ENCODE results near the gene MAPK10.

MAPK10 gene

DNA sequence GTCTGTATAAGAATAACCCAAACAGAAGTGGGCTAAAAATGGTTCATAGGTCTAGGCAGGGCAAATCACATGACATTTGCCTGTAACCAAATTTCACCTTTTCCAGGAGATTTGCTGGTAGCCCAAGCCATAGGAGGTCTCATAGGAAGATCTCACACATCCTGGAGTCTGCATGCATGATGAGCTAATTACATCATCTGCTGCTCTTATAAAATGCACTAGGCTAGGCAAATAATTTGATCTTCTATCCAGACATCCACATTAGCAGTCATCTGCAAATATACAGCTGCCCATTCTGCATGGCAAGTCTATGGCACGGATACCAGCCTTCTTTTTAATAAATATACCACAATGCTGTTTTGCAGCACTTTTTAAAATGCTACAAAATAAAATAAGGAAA is 87.2 kb downstream of the MAPK10 start:
- no peak for DNase-seq

DNA sequence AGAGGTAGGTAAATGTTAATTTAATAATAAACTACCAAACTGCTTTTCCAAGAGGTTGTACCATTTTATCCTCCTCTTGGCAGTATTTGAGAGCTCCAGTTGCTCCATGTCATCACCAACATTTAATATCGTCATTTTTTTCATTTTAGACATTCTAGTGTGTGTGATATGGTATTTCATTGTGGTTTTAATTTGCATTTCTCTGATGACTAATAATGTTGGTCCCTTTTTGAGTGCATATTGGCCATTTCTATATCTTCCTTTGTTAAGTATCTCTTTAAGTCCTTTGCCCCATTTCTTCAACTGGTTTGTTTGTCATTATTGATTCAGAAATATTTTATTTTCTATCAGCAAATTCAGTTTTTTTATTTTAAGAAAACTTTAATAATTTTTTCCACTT is 88.8 kb downstream of the MAPK10 start:
- no peak for DNase-seq

DNA sequence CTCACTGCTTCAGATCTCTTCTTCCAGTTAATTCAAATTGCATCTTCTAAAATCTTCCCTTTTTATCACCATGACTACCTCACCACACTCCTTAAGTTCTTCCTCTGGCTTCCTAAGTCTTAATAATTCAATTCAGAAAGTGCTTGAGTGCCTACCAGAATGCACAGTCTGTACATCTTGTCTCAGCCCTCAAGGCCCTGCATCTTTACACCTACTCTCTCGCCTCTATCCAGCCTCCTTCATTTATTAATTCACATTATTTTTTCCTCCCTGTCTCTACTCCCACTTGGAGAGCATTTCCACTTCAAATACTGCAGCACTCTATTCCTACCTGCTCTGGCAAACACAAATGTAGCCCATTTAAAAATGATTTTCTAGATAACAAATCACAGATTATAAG is 90.5 kb downstream of the MAPK10 start:
- DNase-seq: no peak

DNA sequence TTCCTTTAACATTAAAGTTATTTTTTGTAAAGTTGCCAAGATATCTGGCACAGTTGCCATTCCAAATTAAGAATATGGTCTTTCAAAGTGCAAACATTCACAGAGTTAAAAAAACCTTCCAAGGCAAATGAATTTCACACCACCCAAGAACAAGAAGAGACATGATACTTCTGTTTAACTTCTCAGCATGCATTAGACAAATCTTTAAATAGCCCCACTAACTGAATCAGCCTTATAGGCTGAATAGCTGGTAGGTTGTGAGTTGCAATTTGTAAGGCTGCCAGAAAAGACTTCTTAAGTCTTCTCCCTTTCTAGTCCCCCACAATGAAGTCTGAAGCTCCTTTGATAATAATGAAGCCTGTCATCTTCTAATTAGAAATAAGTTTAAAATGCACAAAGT is 95.6 kb downstream of the MAPK10 start:
- DNase-seq: no peak

DNA sequence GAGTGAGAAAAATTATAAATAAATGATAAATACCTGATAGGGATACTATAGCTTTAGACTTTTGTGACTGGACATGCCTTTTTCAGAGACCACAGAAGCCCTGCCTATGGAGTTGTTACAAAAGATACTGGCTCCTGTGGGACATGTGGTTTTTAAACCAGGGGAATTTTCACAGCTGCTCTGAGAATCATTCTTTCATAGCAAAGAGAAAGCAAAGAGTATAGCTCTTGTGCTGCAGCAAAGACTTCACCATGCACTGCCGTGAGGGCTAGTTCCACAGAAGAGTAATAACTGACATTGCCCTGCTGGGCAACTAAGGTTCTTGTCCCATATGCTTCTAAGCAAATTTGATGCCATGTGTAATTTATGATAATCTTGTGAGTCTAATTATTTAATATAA is 98.2 kb downstream of the MAPK10 start:
- no peak for DNase-seq

DNA sequence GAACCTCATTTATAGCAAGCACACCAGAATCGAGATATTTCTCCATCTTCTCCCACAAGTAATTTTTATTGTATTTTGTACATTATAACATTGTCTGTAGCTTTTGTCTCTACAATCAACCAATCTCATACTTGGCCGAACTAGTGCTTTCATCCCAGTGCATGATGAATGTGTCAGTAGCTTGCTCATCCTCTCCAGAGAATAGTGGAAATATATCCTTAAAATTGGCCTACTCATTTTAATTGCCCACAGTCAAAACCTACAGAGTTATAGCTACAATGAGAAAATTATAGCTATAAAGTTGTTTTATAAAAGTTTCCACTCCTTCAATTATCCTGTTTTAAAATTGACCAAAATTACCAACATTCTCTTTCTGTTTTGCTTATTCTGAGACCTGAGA is 103.8 kb downstream of the MAPK10 start:
- DNase-seq: no peak

DNA sequence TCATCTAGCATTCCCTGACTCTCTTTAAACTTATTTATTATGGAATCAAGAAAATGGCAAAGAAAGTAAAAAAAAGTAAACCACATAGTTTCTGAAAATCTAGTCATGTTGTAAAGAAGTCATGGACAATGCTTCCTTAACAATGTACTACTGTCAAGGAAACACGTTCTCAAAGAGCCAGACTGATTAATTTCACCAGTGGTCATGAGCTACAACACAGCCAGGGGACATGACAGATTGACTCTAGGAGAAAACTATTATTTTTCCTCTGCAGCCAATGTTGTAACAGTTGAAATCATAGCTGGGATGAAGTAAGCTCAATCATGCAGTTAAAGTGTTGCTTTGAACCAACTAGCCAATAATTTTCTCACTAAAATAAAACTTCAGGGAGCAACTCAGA is 109.2 kb downstream of the MAPK10 start:
- no peak for DNase-seq

DNA sequence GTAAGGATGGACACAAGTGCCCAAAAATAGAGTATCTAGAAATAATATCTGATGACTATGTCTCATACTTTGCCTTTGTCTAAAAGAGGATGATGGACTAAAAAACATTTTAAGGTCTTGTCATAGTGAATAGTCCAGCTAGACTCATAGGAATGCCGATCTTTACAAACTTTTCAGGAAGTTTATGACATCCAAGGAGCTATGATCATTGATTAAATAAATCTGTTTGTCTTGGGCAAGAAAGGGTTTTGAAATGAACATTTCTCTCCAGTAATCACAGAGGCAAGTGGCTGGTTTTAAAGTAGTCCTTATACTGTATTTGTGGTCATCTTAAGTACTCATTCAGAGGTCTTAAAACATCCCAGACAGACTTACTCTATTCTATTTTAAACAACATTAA is 109.8 kb downstream of the MAPK10 start:
- DNase-seq: no peak

DNA sequence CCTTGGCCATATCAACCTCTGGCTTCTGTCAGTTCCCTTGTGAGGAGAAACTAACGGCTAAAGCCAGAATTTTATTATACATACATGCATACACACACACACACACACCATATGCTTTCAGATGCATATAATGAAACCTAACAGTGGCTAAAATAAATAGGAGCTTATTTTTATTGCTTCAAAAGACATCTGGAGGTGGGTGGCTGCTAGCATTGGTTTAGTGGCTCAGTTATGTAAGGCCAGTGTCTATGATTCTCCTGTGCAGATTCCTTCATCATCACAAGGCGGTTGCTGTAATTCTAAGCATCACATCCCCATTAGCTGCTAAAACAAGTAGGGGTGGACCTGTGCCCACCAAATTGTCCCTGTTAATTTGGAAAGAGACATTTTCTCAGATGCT is 110.8 kb downstream of the MAPK10 start:
- DNase-seq: no peak

DNA sequence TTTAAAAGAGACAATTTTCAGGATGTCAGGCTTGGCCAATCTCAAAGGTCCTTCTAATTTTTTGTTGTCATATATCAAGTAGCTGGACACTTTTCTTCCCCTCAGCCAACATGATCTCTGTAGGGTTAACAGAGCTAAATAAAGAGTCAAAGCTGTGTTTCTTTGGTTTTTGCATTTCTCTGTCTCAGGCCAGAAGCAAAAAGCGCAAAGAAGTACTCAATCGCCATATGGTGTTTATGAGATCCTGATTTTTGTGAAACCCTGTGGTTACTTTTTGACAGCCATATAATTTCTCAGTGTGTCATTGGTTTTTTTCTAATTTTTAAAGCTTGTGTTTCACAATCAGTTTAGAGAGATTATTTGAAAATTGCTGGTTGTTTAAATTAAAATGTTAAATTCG is 111.9 kb downstream of the MAPK10 start:
- DNase-seq: no peak

DNA sequence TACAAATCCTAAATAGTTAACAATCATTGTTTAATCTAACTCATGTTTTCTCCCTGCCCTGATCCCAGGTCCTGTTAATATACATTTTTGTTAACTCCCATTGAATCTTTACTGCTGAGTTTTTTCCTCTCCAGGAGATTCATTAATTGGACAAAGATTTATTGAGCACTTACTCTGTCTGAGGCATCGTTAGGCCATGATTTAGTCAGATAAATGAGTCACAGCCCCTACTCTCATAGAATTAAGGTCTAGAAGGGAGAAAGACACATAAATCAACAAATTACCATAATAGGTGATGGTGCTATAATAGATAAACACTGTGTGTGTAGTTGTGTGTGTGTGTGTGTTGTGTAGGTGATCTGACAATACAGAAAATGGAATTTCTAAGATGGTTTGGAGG is 112.5 kb downstream of the MAPK10 start:
- no peak for DNase-seq

DNA sequence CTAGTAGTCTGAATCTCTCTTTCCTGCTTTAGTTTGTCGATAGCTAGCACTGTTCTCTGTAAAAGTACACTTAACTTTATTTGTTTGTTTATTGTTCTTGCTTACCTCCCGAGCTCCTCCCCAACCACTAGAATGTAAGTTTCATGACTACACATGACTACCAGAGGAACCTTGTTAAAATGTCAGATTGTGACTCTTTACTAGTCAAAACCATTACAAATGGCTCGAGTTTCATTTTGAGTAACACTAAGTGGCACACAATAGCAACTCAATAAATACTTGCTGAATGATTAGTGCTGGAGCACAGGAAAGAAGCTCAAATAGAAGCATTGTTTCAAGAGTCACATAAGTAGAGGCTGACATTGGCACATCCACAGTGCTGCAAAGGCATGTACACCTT is 116.1 kb downstream of the MAPK10 start:
- DNase-seq: no peak

DNA sequence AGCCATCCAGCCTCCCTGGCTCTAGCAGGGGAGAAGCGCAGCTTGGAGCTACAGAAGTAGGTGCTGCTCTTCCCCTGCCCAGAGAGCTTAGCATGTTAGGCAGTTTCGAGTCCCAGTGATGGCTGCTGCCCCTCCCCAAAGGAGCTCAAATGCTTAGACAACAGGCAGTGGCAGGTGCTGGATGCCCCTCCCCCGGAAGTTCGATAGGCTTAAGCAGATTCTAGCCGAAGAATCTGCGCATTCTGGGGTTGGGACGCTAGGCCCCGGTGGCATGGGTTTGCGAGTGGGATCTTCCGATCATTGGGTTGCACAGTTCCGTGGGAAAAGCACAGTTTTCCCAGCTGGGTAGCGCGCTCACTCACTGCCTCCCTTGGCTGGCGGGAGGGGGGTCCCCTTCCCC is 117.2 kb downstream of the MAPK10 start:
- no peak for DNase-seq

DNA sequence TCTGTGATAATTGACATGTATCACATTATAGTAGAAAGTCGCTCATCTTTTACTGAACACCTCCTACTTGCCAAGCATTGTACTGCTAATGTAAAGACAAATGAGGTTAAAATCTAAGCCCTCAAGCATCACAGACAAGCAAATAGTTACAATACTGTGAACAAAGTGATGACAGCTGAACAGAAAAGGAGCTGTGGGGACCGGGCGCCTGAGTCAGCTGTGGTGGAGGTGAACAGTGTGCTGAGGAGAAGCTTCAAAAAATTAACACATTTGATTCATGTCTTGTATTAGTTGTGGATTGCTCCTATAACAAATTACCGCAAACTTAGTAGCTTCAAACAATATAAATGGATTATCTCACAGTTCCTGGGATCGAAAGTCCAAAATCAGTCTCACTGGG is 124.3 kb downstream of the MAPK10 start:
- DNase-seq: no peak

DNA sequence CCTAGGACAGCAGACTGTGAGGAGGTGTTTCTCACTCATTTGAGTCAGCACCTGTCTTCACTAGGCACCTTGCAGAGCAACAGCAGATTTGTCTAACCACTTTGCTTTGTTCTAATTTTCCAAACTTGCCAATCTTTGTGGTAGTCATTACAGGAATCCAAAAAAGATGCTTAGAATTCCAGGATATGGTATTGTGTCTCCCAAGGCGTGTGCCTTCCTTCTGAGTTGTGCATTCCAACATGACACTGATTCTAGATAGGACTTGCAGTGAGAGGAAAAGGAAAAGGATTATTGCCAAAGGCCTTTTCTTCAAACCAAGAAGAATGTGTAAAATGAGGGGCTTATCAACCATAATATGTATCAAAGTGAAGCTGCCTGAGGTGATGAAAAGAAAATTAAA is 126.2 kb downstream of the MAPK10 start:
- no peak for DNase-seq

DNA sequence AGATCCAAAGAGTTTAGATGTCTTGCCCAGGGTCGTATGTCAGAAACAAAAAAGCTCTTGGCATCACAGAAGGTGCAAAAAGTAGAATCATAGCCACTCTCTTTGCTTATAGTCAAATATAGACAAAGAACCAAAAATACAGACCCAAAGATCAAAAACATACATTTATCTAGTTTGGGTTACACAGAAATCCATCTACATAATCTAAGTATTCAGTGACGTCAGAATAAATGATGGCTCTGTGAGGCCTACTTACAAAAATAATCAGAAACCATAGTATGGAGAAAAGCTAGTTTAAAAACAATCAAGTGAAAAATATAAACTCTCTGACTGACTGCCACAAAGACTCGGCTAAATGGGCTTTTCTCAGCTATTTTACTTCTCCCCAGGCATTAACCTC is 126.8 kb downstream of the MAPK10 start:
- no peak for DNase-seq

DNA sequence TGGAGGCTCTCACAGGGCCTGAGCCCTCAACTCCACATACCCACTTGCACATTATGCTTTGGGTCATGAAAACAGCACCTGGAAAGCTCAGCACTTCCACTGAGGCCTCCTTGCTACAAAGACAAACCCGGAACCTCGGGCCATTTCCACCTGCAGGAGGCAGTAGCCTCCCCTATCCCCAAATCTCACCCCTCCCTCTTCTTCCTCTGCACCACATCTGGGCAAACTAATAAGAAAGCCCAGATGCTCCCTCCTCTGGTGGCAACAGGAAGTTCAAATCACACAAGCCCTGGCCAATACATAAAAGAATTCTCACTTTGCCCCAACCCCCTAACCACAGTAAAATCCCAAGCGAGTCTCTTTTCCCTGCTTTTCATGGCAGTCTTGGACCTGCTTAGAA is 136.4 kb downstream of the MAPK10 start:
- no peak for DNase-seq

DNA sequence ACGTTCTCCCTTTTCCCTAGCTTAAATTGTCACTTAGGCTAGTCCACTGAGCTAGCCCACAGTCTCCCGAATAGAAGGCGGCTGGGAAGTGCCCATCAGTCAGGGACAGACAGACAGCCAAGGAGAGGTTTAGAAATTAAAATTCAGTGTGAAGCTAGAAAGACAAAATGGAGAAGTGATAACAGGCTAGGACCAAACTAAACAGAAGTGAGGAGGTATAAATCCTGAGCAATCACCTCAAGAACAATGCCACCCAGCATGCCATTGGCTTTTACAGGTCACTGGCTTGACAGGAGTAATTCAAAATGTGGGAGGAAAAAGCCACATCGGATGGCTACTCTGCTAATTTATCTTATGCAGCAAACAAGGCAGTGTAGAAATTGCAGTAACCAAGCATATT is 138.9 kb downstream of the MAPK10 start:
- no peak for DNase-seq

DNA sequence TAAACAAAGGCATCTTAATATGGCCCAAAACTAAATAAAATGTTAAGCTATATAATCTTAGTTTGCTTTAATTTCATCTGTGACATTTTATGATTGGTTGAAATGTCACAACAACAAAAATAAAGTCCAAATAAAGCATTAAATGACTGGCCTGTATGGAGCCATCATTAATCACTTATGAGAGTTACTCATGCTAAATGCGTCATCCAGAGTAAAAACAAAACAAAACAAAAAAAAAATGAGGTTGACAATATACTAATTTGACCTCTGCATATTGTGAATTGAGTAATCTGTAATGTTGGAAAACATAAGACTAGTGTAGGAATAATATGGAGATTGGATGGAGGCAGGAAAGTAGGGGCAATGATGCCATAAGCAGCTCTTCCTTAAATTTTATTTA is 139.7 kb downstream of the MAPK10 start:
- DNase-seq: no peak

DNA sequence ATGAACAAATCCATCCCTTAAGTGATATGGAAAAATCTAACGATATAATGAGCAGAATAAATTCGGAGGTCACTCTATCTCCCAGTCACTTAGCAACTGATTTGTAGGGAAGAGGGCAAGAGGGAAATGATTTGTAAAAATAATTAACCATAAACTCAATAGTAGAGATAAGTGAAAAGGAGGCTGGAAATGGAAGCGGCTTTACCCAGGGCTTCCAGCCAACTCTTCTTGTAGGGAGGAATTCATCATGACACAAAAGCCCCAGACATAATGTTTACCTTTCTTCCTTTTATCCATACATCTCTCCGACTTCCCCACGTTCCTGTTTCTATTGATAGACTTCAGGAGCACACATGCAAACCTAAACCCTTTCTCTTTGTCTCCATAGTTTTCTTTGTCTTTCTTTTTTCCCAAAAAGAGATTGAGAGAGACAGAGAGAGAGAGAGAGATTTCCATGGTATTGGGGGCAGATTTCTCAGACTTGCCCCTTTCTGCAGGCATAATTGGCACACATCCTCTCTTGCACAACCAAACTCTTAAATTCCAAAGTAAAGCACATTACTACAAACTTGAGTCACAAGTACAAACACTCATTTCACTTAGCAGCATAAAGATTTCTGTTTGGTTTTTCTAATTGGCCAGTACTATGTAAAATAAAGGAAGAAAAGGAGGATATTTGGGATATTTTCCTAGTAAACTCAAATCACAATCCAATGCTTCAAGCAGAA is 140.9 kb downstream of the MAPK10 start:
- DNase-seq: peak; percentile 54

DNA sequence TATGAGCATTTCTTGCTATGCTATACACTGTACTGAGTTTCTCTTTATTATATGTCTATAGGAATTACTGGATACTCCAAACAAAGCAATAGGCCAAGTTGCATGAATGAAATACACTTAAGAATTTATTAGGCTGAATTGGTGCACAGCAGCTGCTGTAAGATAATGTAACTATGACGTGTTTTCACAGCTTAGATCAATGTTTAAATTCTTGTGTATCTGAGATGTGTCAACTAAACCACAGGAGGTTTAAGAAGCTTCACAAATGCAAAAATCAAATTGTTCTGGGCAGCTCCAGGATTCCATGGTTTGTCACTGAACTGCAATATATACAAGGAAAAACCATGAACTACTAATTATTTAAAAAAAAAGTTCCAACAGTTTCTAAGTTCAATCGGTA is 156.7 kb downstream of the MAPK10 start:
- DNase-seq: no peak

DNA sequence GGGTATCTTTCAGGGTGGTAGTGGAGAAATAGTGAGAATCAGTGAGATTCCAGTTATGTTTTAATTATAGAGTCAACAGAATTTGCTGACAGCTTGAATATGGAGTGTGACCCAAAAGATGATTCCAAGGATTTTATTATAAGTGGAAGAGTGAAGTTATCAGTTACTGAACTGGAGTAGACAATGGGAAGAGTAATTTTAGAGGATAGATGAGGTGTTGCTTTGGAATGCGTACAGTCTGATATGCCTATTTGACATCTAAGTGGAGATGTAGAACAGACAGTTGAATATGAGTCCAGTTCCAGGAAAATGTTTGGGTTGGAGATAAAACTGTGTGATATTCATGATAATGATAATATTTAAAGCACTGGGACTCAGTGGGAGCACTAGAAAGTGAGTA is 174.2 kb downstream of the MAPK10 start:
- DNase-seq: no peak

DNA sequence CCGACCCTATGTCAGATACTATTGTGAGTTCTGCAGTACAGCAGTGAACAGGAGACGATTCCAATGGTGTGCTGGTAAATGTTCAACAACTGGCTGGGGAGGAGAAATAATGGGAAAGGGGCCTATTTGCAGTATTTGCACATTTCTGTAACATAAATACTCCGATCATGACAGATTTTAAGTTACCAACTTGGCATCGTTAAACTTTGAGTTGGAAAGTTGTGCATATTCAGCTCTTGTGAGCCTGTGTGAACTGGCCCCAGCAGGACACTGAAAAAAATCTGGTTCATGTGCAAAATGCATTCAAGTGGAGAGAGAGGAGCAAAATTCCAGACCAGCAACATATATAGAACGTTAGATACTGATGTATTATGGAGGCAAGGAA is 175.0 kb downstream of the MAPK10 start:
- DNase-seq: no peak

DNA sequence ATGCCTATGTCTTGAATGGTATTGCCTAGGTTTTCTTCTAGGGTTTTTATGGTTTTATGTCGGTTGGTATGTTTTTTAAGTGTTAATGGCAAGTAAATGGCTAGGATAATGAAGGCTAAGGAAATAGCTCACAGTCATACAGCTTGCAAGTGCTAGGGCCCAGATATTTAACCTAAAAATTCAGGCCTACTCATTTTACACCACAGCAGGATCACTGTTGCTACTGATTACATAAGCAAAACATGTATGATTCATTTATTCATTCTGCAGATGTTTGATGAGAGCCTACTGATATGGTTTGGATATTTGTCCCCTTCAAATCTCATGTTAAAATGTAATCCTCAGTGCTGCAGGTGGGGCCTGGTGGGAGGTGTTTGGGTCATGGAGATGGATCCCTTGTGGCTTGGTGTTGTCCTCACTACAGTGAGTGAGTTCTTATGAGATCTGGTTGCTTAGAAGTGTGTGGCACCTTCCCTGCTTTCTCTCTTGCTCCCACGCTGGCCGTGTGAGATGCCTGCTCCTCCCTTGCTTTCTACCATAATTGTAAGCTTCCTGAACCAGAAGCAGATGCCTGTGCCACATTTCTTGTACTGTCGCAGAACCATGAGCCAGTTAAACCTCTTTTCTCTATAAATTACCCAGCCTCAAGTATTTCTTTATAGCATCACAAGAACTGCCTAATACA is 175.5 kb downstream of the MAPK10 start:
- DNase-seq: no peak

DNA sequence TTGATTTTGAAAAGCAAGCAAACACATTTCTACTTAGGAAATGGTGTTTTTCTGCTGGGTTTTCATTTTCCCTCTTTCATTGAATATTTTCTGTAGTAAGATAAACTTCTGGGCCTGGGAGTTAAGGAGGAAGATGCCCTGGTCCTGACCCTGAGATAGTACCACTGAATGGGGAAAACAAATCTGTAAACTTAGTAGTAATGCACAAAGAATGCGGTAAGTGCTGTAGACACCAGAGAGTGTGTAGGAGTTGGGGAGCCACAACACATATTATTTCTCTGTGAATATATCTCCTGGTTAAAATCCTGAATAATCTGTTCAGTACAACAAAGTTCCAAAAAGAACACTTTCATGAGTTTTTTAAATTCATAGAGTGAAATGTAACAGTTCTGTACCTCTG is 178.3 kb downstream of the MAPK10 start:
- no peak for DNase-seq
